CD14-positive monocyte (primary cell): ENCODE measurements around the gene TTC7B. TPM values are rescaled to one million over a fixed set of nuclear protein-coding genes. Genes with fewer than 3 reads are reported as not detected.
A peak's percentile ranks its signal among the peaks of the same experiment; 100 is the strongest.

Experiments used
- DNase-seq, 3 donors: peaks; one replicate each; pipeline ENCODE4 v3.0.0-alpha.2; 2011 to 2022
- H2AFZ ChIP-seq: 2 replicates; pipeline ENCODE4 v1.6.0; 2012; ENCODE audit warnings: mild to moderate bottlenecking, low read depth, low read length, inconsistent platforms; ENCODE audit not compliant: insufficient read depth, poor library complexity, severe bottlenecking
- H3K27ac ChIP-seq, 2 donors: 1 replicate in 1 of 2; 2 replicates in 1 of 2; pipeline ENCODE4 v1.5.1; 2012 to 2013; ENCODE audit warnings: low read length in 2 of 2, control low read depth in 1 of 2, inconsistent platforms in 1 of 2, low read depth in 1 of 2, mild to moderate bottlenecking in 1 of 2
- H3K27me3 ChIP-seq, 2 donors: one replicate each; pipeline versions ENCODE4 v1.6.0 to v1.6.1; 2011 to 2013; ENCODE audit warnings: low read length in 2 of 2; ENCODE audit not compliant: control insufficient read depth in 2 of 2, insufficient read depth in 2 of 2
- H3K36me3 ChIP-seq, 2 donors: replicated peaks in 1 of 2; 1 replicate in 1 of 2; 2 replicates in 1 of 2; pipeline versions ENCODE4 v1.5.1 to v1.6.1; 2012 to 2013; ENCODE audit warnings: low read length in 2 of 2, control low read depth in 1 of 2, inconsistent platforms in 1 of 2, mild to moderate bottlenecking in 1 of 2; ENCODE audit not compliant: insufficient read depth in 2 of 2, control insufficient read depth in 1 of 2
- H3K4me1 ChIP-seq, 2 donors: 1 replicate in 1 of 2; 2 replicates in 1 of 2; pipeline versions ENCODE4 v1.5.1 to v1.6.1; 2012 to 2013; ENCODE audit warnings: low read length in 2 of 2, control low read depth in 1 of 2, inconsistent platforms in 1 of 2, mild to moderate bottlenecking in 1 of 2, moderate library complexity in 1 of 2; ENCODE audit not compliant: insufficient read depth in 2 of 2, control insufficient read depth in 1 of 2
- H3K4me2 ChIP-seq: replicated peaks from 2 replicates; pipeline ENCODE3; 2012; ENCODE audit warnings: low read length, moderate library complexity, mild to moderate bottlenecking; ENCODE audit not compliant: poor library complexity, severe bottlenecking; ENCODE audit errors: extremely low read depth
- H3K4me3 ChIP-seq, 3 experiments: fragments of 200-600 bp in 1 of 3; sonication (generic) in 1 of 3; replicated peaks in 1 of 3; 1 replicate in 2 of 3; 2 replicates in 1 of 3; pipeline ENCODE4 v1.5.1; 2011 to 2013; ENCODE audit warnings: low read length in 3 of 3, mild to moderate bottlenecking in 3 of 3, control low read depth in 2 of 3, low read depth in 2 of 3, inconsistent platforms in 1 of 3, moderate library complexity in 1 of 3
- H3K79me2 ChIP-seq: 2 replicates; pipeline ENCODE4 v1.6.0; 2012; ENCODE audit warnings: mild to moderate bottlenecking, control low read depth, inconsistent platforms, low read length, moderate library complexity; ENCODE audit not compliant: insufficient read depth
- H3K9ac ChIP-seq: 2 replicates; pipeline ENCODE4 v1.6.0; 2017; ENCODE audit warnings: low read length, mild to moderate bottlenecking; ENCODE audit not compliant: insufficient read depth, poor library complexity, severe bottlenecking
- H3K9me3 ChIP-seq, 2 donors: replicated peaks in 1 of 2; 1 replicate in 1 of 2; 2 replicates in 1 of 2; pipeline versions ENCODE4 v1.5.1 to v1.6.1; 2012 to 2013; ENCODE audit warnings: low read length in 2 of 2, control low read depth in 1 of 2; ENCODE audit not compliant: control insufficient read depth in 1 of 2, insufficient read depth in 1 of 2
- H4K20me1 ChIP-seq: 2 replicates; pipeline ENCODE4 v1.6.0; 2012; ENCODE audit warnings: mild to moderate bottlenecking, low read length, control low read depth, moderate library complexity; ENCODE audit not compliant: insufficient read depth
- H3K27ac Mint-ChIP-seq, 7 donors: one replicate each; pipeline ENCODE4 v1.8.0; 2020; ENCODE audit warnings: mild to moderate bottlenecking in 7 of 7, mixed read lengths in 7 of 7, moderate library complexity in 6 of 7, inconsistent platforms in 2 of 7
- H3K27me3 Mint-ChIP-seq, 3 donors: one replicate each; pipeline ENCODE4 v1.8.0; 2021 to 2022; ENCODE audit warnings: low read depth in 3 of 3, mild to moderate bottlenecking in 3 of 3, mixed read lengths in 3 of 3, moderate library complexity in 3 of 3, inconsistent platforms in 1 of 3
- H3K36me3 Mint-ChIP-seq, 2 donors: one replicate each; pipeline ENCODE4 v1.8.0; 2020; ENCODE audit warnings: mixed read lengths in 2 of 2, inconsistent platforms in 1 of 2, mild to moderate bottlenecking in 1 of 2
- H3K4me1 Mint-ChIP-seq: one replicate; pipeline ENCODE4 v1.8.0; 2020; ENCODE audit warnings: mild to moderate bottlenecking, mixed read lengths
- H3K4me3 Mint-ChIP-seq, 2 donors: one replicate each; pipeline ENCODE4 v1.8.0; 2020; ENCODE audit warnings: mild to moderate bottlenecking in 2 of 2, mixed read lengths in 2 of 2, moderate library complexity in 1 of 2
- H3K9me3 Mint-ChIP-seq, 7 donors: one replicate each; pipeline ENCODE4 v1.8.0; 2020 to 2022; ENCODE audit warnings: mixed read lengths in 7 of 7, mild to moderate bottlenecking in 6 of 7, moderate library complexity in 6 of 7, inconsistent platforms in 2 of 7
- CTCF ChIP-seq: fragments of 200-600 bp; IDR thresholded peaks from one replicate; pipeline ENCODE4 v1.8.0; 2022; ENCODE audit warnings: antibody characterized with exemption, mild to moderate bottlenecking
- WGBS: methylation state at CpG from one replicate; pipeline ENCODE4 v1.1.5; 2013; ENCODE audit warnings: missing lambda C conversion rate; ENCODE audit not compliant: insufficient coverage; 5-methylcytosine and 5-hydroxymethylcytosine counted together
- intact Hi-C, 2 donors: fragments of 100-400 bp; cut with micrococcal nuclease; formaldehyde crosslinking; loops; one replicate each; pipeline versions ENCODE4 v1.15.0 to v1.15.1; 2023
- polyA plus RNA-seq, 3 donors: library from polyadenylated mRNA; depleted of rRNA in 1 of 3; unstranded in 2 of 3; stranded (reverse) in 1 of 3; fragments of 300-500 nt in 2 of 3; fragments of >200 nt in 1 of 3; fragmentation: Illumina TruSeq in 2 of 3; gene quantifications; 1 replicate in 2 of 3; 2 replicates in 1 of 3; pipeline ENCODE4 v1.2.3, GENCODE V29; 2012 to 2021

Gene TTC7B
- polyA plus RNA-seq, 3 donors, result 0.87 to 2.6 (median 1.2) TPM

- H2AFZ ChIP-seq, result no peak overlapping the region
- no peak overlapping the region for H3K4me2 ChIP-seq
- TF ChIP-seq CTCF, result no peak
- H3K9me3 ChIP-seq, result no peaks in the 10 kb centered on the region
- H3K4me3 Mint-ChIP-seq, result no peak overlapping the region
- no peaks in the 10 kb centered on the region for H3K36me3 Mint-ChIP-seq
- 75% methylated on average over 1 of the region's 2 CpGs for WGBS
- intact Hi-C loops, result no loop called here
- no peaks in the 10 kb centered on the region for H3K79me2 ChIP-seq
- peak overlapping the region; percentile 22 to 69 for H3K27ac ChIP-seq
- peaks cover 12 to 19% of the 10 kb centered on the region in 2 donors for H3K4me1 ChIP-seq
- H3K9me3 Mint-ChIP-seq, result peaks cover 0 to 3% (median 0%) of the 10 kb centered on the region in 7 donors
- H3K27me3 Mint-ChIP-seq, result peaks cover 1 to 3% (median 2%) of the 10 kb centered on the region in 3 donors
- no peak overlapping the region for H3K9ac ChIP-seq
- DNase-seq, result peak; percentile 47 to 62 (median 54)
- H3K36me3 ChIP-seq, result no peaks in the 10 kb centered on the region
- H3K4me3 ChIP-seq, result no peak overlapping the region
- peaks cover 21% of the 10 kb centered on the region for H3K4me1 Mint-ChIP-seq
- no peaks in the 10 kb centered on the region for H3K27me3 ChIP-seq
- H4K20me1 ChIP-seq, result no peaks in the 10 kb centered on the region
- peak overlapping the region; percentile 35 to 87 (median 77) for H3K27ac Mint-ChIP-seq
Measured at GRCh38 chr14:90796329-90796728, 19.9 kb downstream of the TTC7B start.

- 82% methylated on average over 4 of the region's 8 CpGs for WGBS
- H3K27ac Mint-ChIP-seq, result peak overlapping the region in 1 of 7 donors; percentile 69
- H3K9me3 Mint-ChIP-seq, result peaks cover 0 to 3% (median 0%) of the 10 kb centered on the region in 7 donors
- Histone ChIP-seq H3K4me1 (peaks cover 9 to 14% of the 10 kb centered on the region in 2 donors), H2AFZ (no peak overlapping the region), H3K27ac (no peak overlapping the region), H3K36me3 (no peaks in the 10 kb centered on the region), H3K4me2 (no peak overlapping the region), H3K9me3 (no peaks in the 10 kb centered on the region), H4K20me1 (no peaks in the 10 kb centered on the region), H3K4me3 (no peak overlapping the region), H3K9ac (no peak overlapping the region), H3K27me3 (no peaks in the 10 kb centered on the region), H3K79me2 (no peaks in the 10 kb centered on the region)
- peaks cover 15% of the 10 kb centered on the region for H3K4me1 Mint-ChIP-seq
- H3K36me3 Mint-ChIP-seq, result no peaks in the 10 kb centered on the region
- intact Hi-C loops, result no loop called here
- TF ChIP-seq CTCF, result no peak
- peaks cover 0 to 4% (median 2%) of the 10 kb centered on the region in 3 donors for H3K27me3 Mint-ChIP-seq
- H3K4me3 Mint-ChIP-seq, result no peak overlapping the region
- no peak for DNase-seq
Measured at GRCh38 chr14:90795744-90796143, 20.5 kb downstream of the TTC7B start.
